Measurements from ENCODE around the gene AGBL1.

AGBL1 gene

GRCh38 chr15:86657305-86657704 lies 577.6 kb downstream of the AGBL1 start:
- DNase-seq: no peak

GRCh38 chr15:86659724-86660411 lies 580.2 kb downstream of the AGBL1 start:
- DNase-seq: no peak

- no peak for DNase-seq
Observed at GRCh38 chr15:86661580-86661979, 581.9 kb downstream of the AGBL1 start.

- no peak for DNase-seq
Observed at GRCh38 chr15:86663304-86663703, 583.6 kb downstream of the AGBL1 start.

GRCh38 chr15:86663979-86664378 lies 584.3 kb downstream of the AGBL1 start:
- no peak for DNase-seq

GRCh38 chr15:86664581-86664980 lies 584.9 kb downstream of the AGBL1 start:
- DNase-seq: no peak

GRCh38 chr15:86676002-86676401 lies 596.3 kb downstream of the AGBL1 start:
- DNase-seq: no peak

- no peak for DNase-seq
Observed at GRCh38 chr15:86677278-86677677, 597.6 kb downstream of the AGBL1 start.

GRCh38 chr15:86685263-86685662 lies 605.6 kb downstream of the AGBL1 start:
- DNase-seq: no peak

- no peak for DNase-seq
Observed at GRCh38 chr15:86689006-86689405, 609.3 kb downstream of the AGBL1 start.

GRCh38 chr15:86690566-86690965 lies 610.9 kb downstream of the AGBL1 start:
- DNase-seq: no peak

GRCh38 chr15:86691091-86691663 lies 611.5 kb downstream of the AGBL1 start:
- no peak for DNase-seq

- no peak for DNase-seq
Observed at GRCh38 chr15:86700864-86701610, 621.4 kb downstream of the AGBL1 start.

- DNase-seq: no peak
Observed at GRCh38 chr15:86701611-86701963, 621.9 kb downstream of the AGBL1 start.

- no peak for DNase-seq
Observed at GRCh38 chr15:86706813-86707212, 627.1 kb downstream of the AGBL1 start.

- no peak for DNase-seq
Observed at GRCh38 chr15:86711476-86711875, 631.8 kb downstream of the AGBL1 start.

- DNase-seq: no peak
Observed at GRCh38 chr15:86714241-86714640, 634.6 kb downstream of the AGBL1 start.

GRCh38 chr15:86725628-86726027 lies 646.0 kb downstream of the AGBL1 start:
- DNase-seq: no peak

GRCh38 chr15:86735247-86736040 lies 655.8 kb downstream of the AGBL1 start:
- no peak for DNase-seq

GRCh38 chr15:86741917-86742316 lies 662.2 kb downstream of the AGBL1 start:
- DNase-seq: no peak

- DNase-seq: peak; percentile 50
Observed at GRCh38 chr15:86743283-86743903, 663.7 kb downstream of the AGBL1 start.

- DNase-seq: no peak
Observed at GRCh38 chr15:86744198-86744780, 664.6 kb downstream of the AGBL1 start.

GRCh38 chr15:86751116-86751515 lies 671.4 kb downstream of the AGBL1 start:
- no peak for DNase-seq

Measured in activated CD4-positive, alpha-beta T cell treated with anti-CD3 and anti-CD28 coated beads, Interleukin-10, Interleukin-2, amounts not matched to agents 100 ng/mL and 50 ng/mL, durations not matched to agents 16 hours and 8 hours (primary cell).